GM23338 (cell line): ENCODE results near the gene ULK4. TPM values are rescaled to one million over a fixed set of nuclear protein-coding genes. Genes with fewer than 3 reads are reported as not detected.
"Not testable (repeated sequence)": the region's sequence is repeated elsewhere in the genome, so short reads cannot be mapped to it uniquely, and the experiment has no call there.

ENCODE experiments used
- ATAC-seq: fragments of 200-7000 bp; cut with Tn5 transposase; 3 replicates; pipeline ENCODE4 v1.9.1; 2020
- DNase-seq: peaks from one replicate; pipeline ENCODE4 v3.0.0-alpha.2; 2015; ENCODE audit warnings: low spot score
- H2AFZ ChIP-seq: fragments of 200-600 bp; sonication (generic); 2 replicates; pipeline ENCODE4 v1.8.0; 2016; ENCODE audit warnings: antibody characterized with exemption, mild to moderate bottlenecking, moderate library complexity
- H3F3A ChIP-seq: fragments of 200-600 bp; sonication (generic); replicated peaks from 2 replicates; pipeline ENCODE4 v1.8.0; 2017; ENCODE audit warnings: antibody characterized with exemption, mixed run types, low read depth
- H3K27ac ChIP-seq: fragments of 200-600 bp; sonication (generic); 2 replicates; pipeline ENCODE4 v1.6.1; 2016; ENCODE audit warnings: low read depth
- H3K27me3 ChIP-seq: fragments of 200-600 bp; sonication (generic); 2 replicates; pipeline ENCODE4 v1.8.0; 2016; ENCODE audit warnings: mild to moderate bottlenecking, mixed run types, moderate library complexity; ENCODE audit not compliant: insufficient read depth
- H3K36me3 ChIP-seq: fragments of 200-600 bp; sonication (generic); 2 replicates; pipeline ENCODE4 v1.8.0; 2016; ENCODE audit warnings: mild to moderate bottlenecking; ENCODE audit not compliant: insufficient read depth
- H3K4me1 ChIP-seq: fragments of 200-600 bp; sonication (generic); 2 replicates; pipeline ENCODE4 v1.8.0; 2016; ENCODE audit warnings: mild to moderate bottlenecking, moderate library complexity; ENCODE audit not compliant: insufficient read depth
- H3K4me2 ChIP-seq: fragments of 200-600 bp; sonication (generic); 2 replicates; pipeline ENCODE4 v1.7.1; 2017; ENCODE audit warnings: mixed run types
- H3K4me3 ChIP-seq: fragments of 200-600 bp; sonication (generic); 2 replicates; pipeline ENCODE4 v1.6.1; 2016; ENCODE audit warnings: mixed run types
- H3K79me2 ChIP-seq: fragments of 200-600 bp; sonication (generic); replicated peaks from 2 replicates; pipeline ENCODE4 v1.8.0; 2017; ENCODE audit warnings: mild to moderate bottlenecking; ENCODE audit not compliant: insufficient read depth
- H3K9me2 ChIP-seq: fragments of 200-600 bp; sonication (generic); 2 replicates; pipeline ENCODE4 v1.8.0; 2017; ENCODE audit not compliant: insufficient read depth
- H4K20me1 ChIP-seq: fragments of 200-600 bp; sonication (generic); replicated peaks from 2 replicates; pipeline ENCODE4 v1.8.0; 2017; ENCODE audit warnings: mild to moderate bottlenecking; ENCODE audit not compliant: insufficient read depth
- H3K27ac Mint-ChIP-seq: 2 replicates; pipeline ENCODE4 v1.8.0; 2020; ENCODE audit warnings: inconsistent platforms, mild to moderate bottlenecking, moderate library complexity, mixed read lengths
- H3K27me3 Mint-ChIP-seq: 3 replicates; pipeline ENCODE4 v1.8.0; 2022; ENCODE audit warnings: low read depth, mild to moderate bottlenecking, moderate library complexity, mixed read lengths, inconsistent platforms; ENCODE audit not compliant: insufficient read depth, poor library complexity
- H3K36me3 Mint-ChIP-seq: 3 replicates; pipeline ENCODE4 v1.8.0; 2021; ENCODE audit warnings: low read depth, mild to moderate bottlenecking, inconsistent platforms, moderate library complexity, mixed read lengths
- H3K4me1 Mint-ChIP-seq: 3 replicates; pipeline ENCODE4 v1.8.0; 2020; ENCODE audit warnings: mild to moderate bottlenecking, inconsistent platforms, mixed read lengths
- H3K4me3 Mint-ChIP-seq: 3 replicates; pipeline ENCODE4 v1.8.0; 2021; ENCODE audit warnings: moderate library complexity, mild to moderate bottlenecking, inconsistent platforms, mixed read lengths
- H3K9me3 Mint-ChIP-seq: 3 replicates; pipeline ENCODE4 v1.8.0; 2020; ENCODE audit warnings: moderate library complexity, mild to moderate bottlenecking, inconsistent platforms, mixed read lengths
- CREB1 ChIP-seq: fragments of 250-450 bp; sonication (Bioruptor Pico); IDR thresholded peaks from 2 replicates; pipeline ENCODE4 v1.5.0; 2020; ENCODE audit warnings: low read depth, mild to moderate bottlenecking, moderate library complexity
- CTCF ChIP-seq, 2 experiments: fragments of 200-600 bp in 1 of 2; sonication (generic) in 1 of 2; conservative IDR thresholded peaks; 2 replicates each; pipeline versions ENCODE4 v1.5.1 to v1.6.1; 2016 to 2017; ENCODE audit warnings: antibody characterized with exemption in 2 of 2, low read depth in 2 of 2, mild to moderate bottlenecking in 2 of 2, moderate library complexity in 1 of 2
- ETS1 ChIP-seq: IDR thresholded peaks from 2 replicates; pipeline ENCODE4 v1.6.1; 2016; ENCODE audit warnings: antibody characterized with exemption
- EZH2 ChIP-seq: fragments of 200-600 bp; sonication (generic); IDR thresholded peaks from one replicate; pipeline ENCODE4 v1.8.0; 2017; ENCODE audit warnings: antibody characterized with exemption, mild to moderate bottlenecking, low read depth; ENCODE audit not compliant: unreplicated experiment
- REST ChIP-seq: IDR thresholded peaks from one replicate; pipeline ENCODE4 v1.6.1; 2018; ENCODE audit warnings: antibody characterized with exemption; ENCODE audit not compliant: unreplicated experiment
- STAT1 ChIP-seq: IDR thresholded peaks from one replicate; pipeline ENCODE4 v1.6.1; 2016; ENCODE audit warnings: antibody characterized with exemption; ENCODE audit not compliant: unreplicated experiment
- ZNF114 ChIP-seq: fragments of 250-450 bp; sonication (Bioruptor Pico); IDR thresholded peaks from 2 replicates; pipeline ENCODE4 v1.5.0; 2020; ENCODE audit warnings: mild to moderate bottlenecking, moderate library complexity
- ZNF331 ChIP-seq: fragments of 250-450 bp; sonication (Bioruptor Pico); IDR thresholded peaks from 2 replicates; pipeline ENCODE4 v1.5.0; 2020; ENCODE audit warnings: low read depth, mild to moderate bottlenecking, moderate library complexity
- polyA plus RNA-seq: library from polyadenylated mRNA; unstranded; fragments of >200 nt; fragmentation: Nextera tagmentation; extraction: Ambion mirVana; gene quantifications from 2 replicates; pipeline ENCODE4 v1.2.1, GENCODE V29; 2016
- total RNA-seq: library from RNA; depleted of rRNA; stranded (reverse); fragments of >200 nt; shearing (Covaris generic); gene quantifications from 2 replicates; pipeline ENCODE4 v1.2.3, GENCODE V29; 2014

ULK4 gene
- total and polyA plus RNA-seq, 2 experiments from 2014 or later, result 20.8 to 41.4 TPM

- not testable (repeated sequence) for H3K27me3 ChIP-seq, H3K4me3 ChIP-seq, H2AFZ ChIP-seq, H3K27ac ChIP-seq, H3K27me3 Mint-ChIP-seq, H3F3A ChIP-seq, H3K9me2 ChIP-seq, H4K20me1 ChIP-seq, H3K36me3 Mint-ChIP-seq, H3K4me1 ChIP-seq, ATAC-seq, H3K4me1 Mint-ChIP-seq, H3K36me3 ChIP-seq, H3K4me2 ChIP-seq, H3K27ac Mint-ChIP-seq, H3K4me3 Mint-ChIP-seq, H3K79me2 ChIP-seq, DNase-seq
- H3K9me3 Mint-ChIP-seq, result peaks cover 24% of the 10 kb centered on the region; the same call in 2 of the 3 replicates
- peak in 1 of 2 experiments; percentile 23; a peak in 1 of 4 replicates for TF ChIP-seq CTCF (conservative IDR thresholded peaks at IDR 0.05; ENCODE audit: low read depth in 2 of 2)
These were observed 677.0 kb downstream of the ULK4 start for GRCh38 chr3:41284934-41285333.

- Histone ChIP-seq H3K27ac (no peak overlapping the region), H3K36me3 (0 out of 2 replicates have a peak, but pooled peaks cover 3% of the 10 kb centered on the region), H3K4me2 (peak overlapping the region; percentile 64), H3K9me2 (no peaks in the 10 kb centered on the region), H3K4me1 (peaks cover 10% of the 10 kb centered on the region), H2AFZ (peak overlapping the region; percentile 76; the same call in 1 of the 2 replicates), H3K4me3 (no peak overlapping the region), H4K20me1 (no peaks in the 10 kb centered on the region), H3K79me2 (no peaks in the 10 kb centered on the region), H3F3A (no peaks in the 10 kb centered on the region), H3K27me3 (no peaks in the 10 kb centered on the region)
- Mint-ChIP-seq H3K27ac (no peak overlapping the region), H3K36me3 (peaks cover 17% of the 10 kb centered on the region), H3K4me3 (no peak overlapping the region), H3K9me3 (peaks cover 30% of the 10 kb centered on the region), H3K4me1 (peaks cover 6% of the 10 kb centered on the region; the same call in 2 of the 3 replicates), H3K27me3 (no peaks in the 10 kb centered on the region)
- DNase-seq, result peak; percentile 70
- ATAC-seq, result peak; percentile 95
- TF ChIP-seq EZH2 (no peak), CREB1 (CRISPR knock-in tag) (no peak), ZNF331 (CRISPR knock-in tag) (no peak), ZNF114 (CRISPR knock-in tag) (no peak), STAT1 (no peak), REST (no peak), ETS1 (no peak)
These were observed 684.0 kb downstream of the ULK4 start for GRCh38 chr3:41277790-41278465.
